Stimulated activated CD4-positive, alpha-beta T cell treated with anti-CD3 and anti-CD28 coated beads, Interleukin-1b, Interleukin-23, amount 100 ng/mL, for 24 hours (primary cell): ENCODE results near the gene ARHGEF3.

Experiments used
- DNase-seq, 4 experiments: peaks; one replicate each; pipeline ENCODE4 v3.0.0-alpha.2; 2020; ENCODE audit warnings: low read depth in 4 of 4, low spot score in 1 of 4

ARHGEF3 gene

GRCh38 chr3:56823421-56823926, 21.7 kb upstream of the ARHGEF3 start:
- DNase-seq: no peak

GRCh38 chr3:56822501-56822900, 20.8 kb upstream of the ARHGEF3 start:
- DNase-seq: no peak

GRCh38 chr3:56819016-56819809, 17.5 kb upstream of the ARHGEF3 start:
- DNase-seq: no peak

- no peak for DNase-seq
These were observed 16.6 kb upstream of the ARHGEF3 start for GRCh38 chr3:56818156-56818985.

- no peak for DNase-seq
These were observed 15.9 kb upstream of the ARHGEF3 start for GRCh38 chr3:56817646-56818045.

- no peak for DNase-seq
These were observed 14.3 kb upstream of the ARHGEF3 start for GRCh38 chr3:56816061-56816460.

- DNase-seq: no peak
These were observed 13.8 kb upstream of the ARHGEF3 start for GRCh38 chr3:56815589-56815988.

- DNase-seq: no peak
These were observed 11.9 kb upstream of the ARHGEF3 start for GRCh38 chr3:56813653-56813960.

GRCh38 chr3:56812754-56813652, 11.3 kb upstream of the ARHGEF3 start:
- no peak for DNase-seq

- DNase-seq: no peak
These were observed 9.9 kb upstream of the ARHGEF3 start for GRCh38 chr3:56811546-56812202.

- no peak for DNase-seq
These were observed 9.1 kb upstream of the ARHGEF3 start for GRCh38 chr3:56810577-56811545.

GRCh38 chr3:56806407-56806806, 4.7 kb upstream of the ARHGEF3 start:
- DNase-seq: no peak

- DNase-seq: no peak
These were observed 1.0 kb upstream of the ARHGEF3 start for GRCh38 chr3:56802790-56803189.

GRCh38 chr3:56802378-56802745, 613 bp upstream of the ARHGEF3 start:
- DNase-seq: no peak

- DNase-seq: no peak
These were observed 702 bp downstream of the ARHGEF3 start for GRCh38 chr3:56800832-56801661.

- peak in 3 of 4 experiments; percentile 30 to 67 (median 62) for DNase-seq
These were observed 1.5 kb downstream of the ARHGEF3 start for GRCh38 chr3:56800130-56800831.

GRCh38 chr3:56799251-56799882, 2.4 kb downstream of the ARHGEF3 start:
- no peak for DNase-seq

- DNase-seq: no peak
These were observed 4.8 kb downstream of the ARHGEF3 start for GRCh38 chr3:56796996-56797395.
